Glomerular visceral epithelial cell (primary cell): Measurements from ENCODE around the gene ZNRD2.
"Not testable (repeated sequence)": the region's sequence is repeated elsewhere in the genome, so short reads cannot be mapped to it uniquely, and the experiment has no call there.

Experiments
- DNase-seq: peaks from one replicate; pipeline ENCODE4 v3.0.0-alpha.2; 2016; ENCODE audit errors: extremely low spot score

Gene ZNRD2, protein sequence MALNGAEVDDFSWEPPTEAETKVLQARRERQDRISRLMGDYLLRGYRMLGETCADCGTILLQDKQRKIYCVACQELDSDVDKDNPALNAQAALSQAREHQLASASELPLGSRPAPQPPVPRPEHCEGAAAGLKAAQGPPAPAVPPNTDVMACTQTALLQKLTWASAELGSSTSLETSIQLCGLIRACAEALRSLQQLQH

DNA sequence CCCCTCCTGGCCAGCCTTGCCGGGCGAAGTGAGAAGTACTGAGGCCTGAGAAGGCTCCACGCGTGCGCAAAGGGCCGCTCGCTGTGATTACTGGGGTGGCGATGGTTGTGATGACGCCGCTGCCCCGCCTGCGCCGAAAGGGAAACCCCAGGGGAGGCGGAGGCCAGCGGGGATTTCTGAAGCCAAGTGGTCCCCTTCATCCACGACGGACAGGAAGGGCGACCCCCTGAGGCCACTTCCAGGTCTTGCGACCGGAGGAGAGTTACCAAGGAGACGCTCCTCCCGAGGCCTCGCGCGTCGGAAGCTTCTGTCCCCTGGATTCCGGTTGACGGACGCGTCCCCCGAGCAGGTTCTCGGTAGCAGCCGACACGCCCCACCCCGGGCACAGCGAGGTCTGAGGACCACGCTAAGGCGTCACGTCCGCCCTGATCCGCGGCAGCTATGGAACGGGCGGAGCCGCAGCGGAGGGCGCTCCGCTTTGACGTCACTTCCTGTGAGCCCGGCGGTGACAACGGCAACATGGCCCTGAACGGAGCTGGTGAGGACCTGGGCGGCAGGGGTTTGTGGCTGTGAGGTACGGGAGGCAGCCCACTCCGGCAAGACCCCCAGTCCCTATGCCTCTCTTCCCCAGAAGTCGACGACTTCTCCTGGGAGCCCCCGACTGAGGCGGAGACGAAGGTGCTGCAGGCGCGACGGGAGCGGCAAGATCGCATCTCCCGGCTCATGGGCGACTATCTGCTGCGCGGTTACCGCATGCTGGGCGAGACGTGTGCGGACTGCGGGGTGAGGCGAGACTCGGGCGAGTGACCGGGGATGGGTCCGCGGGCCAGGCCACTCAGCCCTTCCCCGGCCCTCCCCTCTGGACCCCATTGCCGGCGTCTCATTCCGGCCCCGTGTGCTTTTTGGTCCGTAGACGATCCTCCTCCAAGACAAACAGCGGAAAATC lies at the start of gene ZNRD2:
Gene ZNRD2, plus strand, starts transcription at position 505 of the 946 bp plus-strand sequence. Its CDS starts 15 bp downstream, at position 520.
- peak; percentile 99 for DNase-seq

- peak; percentile 64 for DNase-seq
Measured at GRCh38 chr11:65521777-65522521, 48.3 kb upstream of the ZNRD2 start.

GRCh38 chr11:65522718-65523630 lies 47.3 kb upstream of the ZNRD2 start:
- DNase-seq, result peak; percentile 47

DNA sequence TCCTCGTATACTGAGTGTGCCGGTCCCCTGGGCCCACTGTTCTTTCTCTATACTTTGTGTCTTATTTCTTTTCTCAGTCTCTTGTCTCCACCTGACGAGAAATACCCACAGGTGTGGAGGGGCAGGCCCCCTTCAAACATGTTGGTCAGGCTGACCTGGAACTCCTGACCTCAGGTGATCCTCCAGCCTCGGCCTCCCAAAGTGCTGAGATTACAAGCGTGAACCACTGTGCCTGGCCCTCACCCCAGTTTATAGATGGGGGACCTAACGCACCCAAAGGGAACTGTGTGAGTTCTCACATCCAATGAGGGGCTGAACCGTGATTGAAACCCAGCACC lies 46.7 kb upstream of the ZNRD2 start:
- not testable (repeated sequence) for DNase-seq

DNA sequence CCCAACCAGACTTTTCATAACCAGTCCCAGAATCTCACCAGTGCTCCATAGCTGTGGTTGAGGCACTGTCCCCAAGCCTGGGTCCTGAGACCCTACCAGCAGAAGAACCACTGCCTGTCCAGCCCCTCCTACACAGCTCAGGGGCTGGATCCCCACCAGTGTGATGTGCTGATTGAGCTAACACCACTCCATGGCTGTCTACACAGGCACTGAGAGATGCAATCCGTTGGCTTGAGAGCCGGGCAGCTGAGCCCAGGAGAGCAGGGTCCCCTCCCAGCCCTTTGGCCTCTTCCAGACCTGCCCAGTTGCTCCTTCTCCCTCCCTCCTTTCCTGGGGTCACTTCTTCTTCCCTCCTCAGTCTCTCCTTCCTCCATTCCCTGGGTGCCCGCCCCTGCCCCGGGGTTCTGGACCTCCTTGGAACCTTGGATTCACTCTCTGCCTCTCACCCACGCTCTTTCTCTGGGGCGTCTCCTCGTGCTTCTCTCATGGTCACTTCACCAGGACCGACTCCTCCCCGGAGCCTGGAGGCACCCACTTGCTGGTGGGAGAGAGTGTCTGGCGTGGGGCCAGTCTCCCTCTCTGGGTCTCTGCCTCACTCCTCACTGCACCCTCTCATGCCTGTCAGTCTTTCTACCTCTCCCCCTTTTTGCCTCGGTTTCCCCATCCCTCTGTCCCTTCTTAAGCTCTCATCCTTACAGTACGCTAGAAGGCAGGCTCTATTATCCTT lies 46.1 kb upstream of the ZNRD2 start:
- DNase-seq, result peak; percentile 27

- DNase-seq, result peak; percentile 86
Measured at GRCh38 chr11:65524741-65525545, 45.3 kb upstream of the ZNRD2 start, which contains the start of gene SCYL1. SCYL1 (plus strand) TSS chr11:65525083; CDS start chr11:65525154, 71 bp downstream.

DNA sequence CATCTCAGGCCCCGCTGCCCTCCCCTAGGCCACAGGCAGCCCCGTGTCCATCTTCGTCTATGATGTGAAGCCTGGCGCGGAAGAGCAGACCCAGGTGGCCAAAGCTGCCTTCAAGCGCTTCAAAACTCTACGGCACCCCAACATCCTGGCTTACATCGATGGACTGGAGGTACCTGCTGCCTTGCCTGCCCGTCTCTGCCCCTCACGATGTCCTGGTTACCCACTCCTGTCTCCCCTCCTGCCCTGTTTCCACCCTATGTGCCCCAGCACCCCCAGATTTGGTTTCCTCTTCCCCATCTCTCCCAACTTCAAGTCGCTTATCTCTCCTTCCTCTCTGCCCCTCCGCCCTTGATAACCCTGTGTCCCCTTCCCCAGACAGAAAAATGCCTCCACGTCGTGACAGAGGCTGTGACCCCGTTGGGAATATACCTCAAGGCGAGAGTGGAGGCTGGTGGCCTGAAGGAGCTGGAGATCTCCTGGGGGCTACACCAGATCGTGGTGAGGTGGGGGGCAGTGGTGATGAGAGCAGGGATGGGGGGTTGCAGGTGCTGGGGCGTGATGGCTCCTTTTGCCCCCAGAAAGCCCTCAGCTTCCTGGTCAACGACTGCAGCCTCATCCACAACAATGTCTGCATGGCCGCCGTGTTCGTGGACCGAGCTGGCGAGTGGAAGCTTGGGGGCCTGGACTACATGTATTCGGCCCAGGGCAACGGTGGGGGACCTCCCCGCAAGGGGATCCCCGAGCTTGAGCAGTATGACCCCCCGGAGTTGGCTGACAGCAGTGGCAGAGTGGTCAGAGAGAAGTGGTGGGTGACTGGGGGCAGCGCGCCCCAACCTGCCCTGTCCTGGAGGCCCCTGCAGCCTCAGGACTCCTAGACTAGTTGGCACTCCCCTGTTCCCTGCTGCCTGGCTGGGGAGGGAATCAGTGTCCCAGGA lies 44.5 kb upstream of the ZNRD2 start:
- DNase-seq, result no peak

- no peak for DNase-seq
Measured at GRCh38 chr11:65526744-65527143, 43.5 kb upstream of the ZNRD2 start.

- no peak for DNase-seq
Measured at GRCh38 chr11:65528819-65529350, 41.4 kb upstream of the ZNRD2 start.

DNA sequence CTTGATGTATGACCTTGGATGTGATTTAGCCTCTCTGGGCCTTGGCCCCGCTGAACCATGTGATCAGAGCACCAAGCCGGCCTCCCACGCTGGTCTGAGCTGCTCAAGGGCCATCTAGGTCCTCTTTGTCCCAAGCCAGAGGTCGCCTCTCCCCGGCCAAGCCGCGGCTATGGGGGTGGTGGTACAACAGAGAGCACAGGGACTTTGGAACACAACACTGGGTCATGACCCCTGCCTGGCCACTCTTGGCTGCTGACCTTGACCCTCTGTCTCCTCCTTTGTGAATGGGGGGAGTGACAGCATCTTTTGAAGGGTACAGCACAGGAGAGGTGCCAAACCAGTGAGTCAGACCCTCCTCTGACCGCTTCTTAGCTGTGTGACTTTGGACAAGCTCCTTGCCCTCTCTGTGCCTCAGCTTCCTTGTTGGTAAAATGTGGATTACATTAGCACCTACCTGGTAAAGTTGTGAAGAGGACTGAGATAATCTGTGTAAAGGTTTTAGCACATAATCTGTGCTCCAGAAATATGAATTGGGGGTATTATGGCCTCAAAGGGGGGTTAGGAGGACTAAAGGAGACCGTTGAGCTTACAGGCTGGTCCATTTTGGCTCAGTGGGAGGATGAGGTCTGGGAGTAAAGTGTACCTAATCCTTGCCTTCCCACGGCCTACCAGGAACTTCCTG lies 40.7 kb upstream of the ZNRD2 start:
- no peak for DNase-seq

- DNase-seq, result no peak
Measured at GRCh38 chr11:65530157-65530496, 40.1 kb upstream of the ZNRD2 start.

DNA sequence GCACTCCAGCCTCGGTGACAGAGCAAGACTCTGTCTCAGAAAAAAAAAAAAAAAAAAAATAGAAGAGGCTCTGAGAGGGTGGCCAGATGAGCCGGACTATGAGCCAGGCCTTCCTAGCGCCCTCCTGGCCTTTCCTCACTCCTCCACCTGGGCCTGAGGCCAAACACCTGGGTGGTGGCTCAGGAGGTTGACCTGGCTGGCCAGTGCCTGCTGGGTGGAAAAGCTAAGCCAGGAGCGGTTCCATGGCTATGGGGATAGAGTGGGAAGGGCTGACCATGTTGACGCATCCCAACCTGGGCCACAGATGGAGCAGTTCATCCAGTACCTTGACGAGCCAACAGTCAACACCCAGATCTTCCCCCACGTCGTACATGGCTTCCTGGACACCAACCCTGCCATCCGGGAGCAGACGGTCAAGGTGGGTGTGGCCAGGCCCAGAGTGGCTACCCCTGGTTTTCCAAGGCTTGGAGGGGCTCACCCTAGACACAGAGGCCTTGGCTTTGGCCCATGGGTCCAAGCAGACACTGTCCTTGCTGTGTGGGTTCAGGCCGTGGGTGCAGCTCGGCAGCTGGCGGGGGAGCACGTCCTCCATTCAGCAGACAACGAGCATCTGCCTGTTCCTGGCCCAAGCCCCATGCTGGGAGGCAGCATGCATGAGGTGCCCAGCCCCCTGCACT lies 37.8 kb upstream of the ZNRD2 start:
- no peak for DNase-seq

- no peak for DNase-seq
Measured at GRCh38 chr11:65535102-65535501, 35.2 kb upstream of the ZNRD2 start.

- no peak for DNase-seq
Measured at GRCh38 chr11:65536412-65537295, 33.6 kb upstream of the ZNRD2 start.

DNA sequence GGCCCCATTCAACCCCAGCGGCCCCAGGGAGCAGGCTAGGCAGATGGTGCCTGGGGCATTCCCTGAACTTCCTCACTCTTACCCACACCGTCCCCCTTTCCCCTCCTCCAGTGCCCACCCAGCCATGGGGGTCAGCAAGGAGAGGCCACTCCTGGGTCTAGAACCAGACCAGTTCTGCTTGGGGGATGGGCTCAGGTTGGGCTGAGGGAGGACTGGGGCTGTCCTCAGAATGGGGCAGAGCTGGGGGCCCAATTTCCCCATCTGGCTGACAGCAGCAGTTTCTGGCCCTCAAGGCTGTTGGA lies 33.0 kb upstream of the ZNRD2 start:
- DNase-seq, result no peak

GRCh38 chr11:65537620-65538231 lies 32.6 kb upstream of the ZNRD2 start:
- DNase-seq, result no peak
